Superior temporal gyrus (tissue), 1 donor: ENCODE measurements around the gene EPM2A.
"Not testable (repeated sequence)": the region's sequence is repeated elsewhere in the genome, so short reads cannot be mapped to it uniquely, and the experiment has no call there.

Source experiments
- DNase-seq: peaks from one replicate; pipeline ENCODE4 v3.0.0-alpha.2; 2016; ENCODE audit errors: extremely low spot score

The EPM2A gene

DNA sequence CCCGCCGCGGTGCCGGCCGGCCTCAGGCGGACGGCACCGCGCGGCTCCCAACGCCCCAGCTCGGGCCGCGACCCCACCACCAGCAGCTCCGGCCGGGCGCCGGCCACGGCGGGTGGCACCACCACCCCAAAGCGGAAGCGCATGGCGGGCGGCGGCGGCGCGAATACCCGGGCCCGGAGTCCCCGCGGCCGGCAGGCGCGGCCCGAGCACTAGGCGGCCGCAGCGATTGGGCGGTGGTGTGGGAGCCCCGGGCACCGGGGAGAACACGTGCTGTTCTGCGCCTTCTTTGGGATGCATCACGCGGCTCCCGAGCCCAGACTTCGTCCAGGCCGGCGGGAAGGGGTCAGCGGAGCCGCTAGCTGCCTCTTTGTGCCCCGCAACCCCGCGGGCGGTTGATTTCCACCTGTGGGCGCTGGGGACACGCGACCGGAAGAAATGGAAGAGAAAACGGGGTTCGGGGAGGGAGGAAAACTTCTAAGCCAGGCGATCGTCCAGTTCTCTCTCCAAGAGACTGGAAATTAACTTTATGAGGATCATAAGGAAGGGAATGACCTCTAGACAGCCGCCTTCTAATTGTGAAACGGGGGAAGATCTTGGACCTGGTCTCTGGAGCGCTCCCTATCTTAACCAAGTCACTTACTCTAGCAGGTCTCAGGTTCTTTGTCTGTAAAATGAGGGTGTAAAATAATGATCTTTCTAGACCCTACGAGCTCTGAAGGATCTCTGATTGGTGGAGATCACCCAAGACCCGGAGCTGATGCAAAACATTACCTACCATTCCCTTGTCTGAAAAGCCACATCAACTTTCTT, at the start of gene EPM2A:
Gene EPM2A (minus strand): TSS at position 165 of the 810 bp plus-strand sequence. CDS start 22 bp downstream, at position 143.
- DNase-seq: peak; percentile 70

DNA sequence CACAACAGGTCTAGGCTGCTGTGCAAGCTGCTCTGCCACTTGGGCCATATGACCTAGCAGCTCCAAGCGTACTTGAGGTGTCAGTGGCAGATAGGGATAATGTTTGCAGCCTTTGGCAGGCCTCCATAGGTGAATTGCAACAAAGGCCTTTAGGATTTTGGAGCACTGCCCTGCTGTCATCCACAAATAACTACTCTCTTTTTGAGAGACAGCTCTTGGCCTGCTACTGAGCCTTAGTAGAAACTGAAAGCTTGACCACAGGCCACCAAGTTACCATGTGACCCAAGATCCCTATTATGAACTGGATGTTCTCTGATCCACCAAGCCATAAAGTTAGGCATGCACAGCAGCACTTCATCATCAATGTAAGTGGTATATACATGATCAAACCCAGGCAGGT, 49.4 kb upstream of the EPM2A start:
- DNase-seq: no peak

DNA sequence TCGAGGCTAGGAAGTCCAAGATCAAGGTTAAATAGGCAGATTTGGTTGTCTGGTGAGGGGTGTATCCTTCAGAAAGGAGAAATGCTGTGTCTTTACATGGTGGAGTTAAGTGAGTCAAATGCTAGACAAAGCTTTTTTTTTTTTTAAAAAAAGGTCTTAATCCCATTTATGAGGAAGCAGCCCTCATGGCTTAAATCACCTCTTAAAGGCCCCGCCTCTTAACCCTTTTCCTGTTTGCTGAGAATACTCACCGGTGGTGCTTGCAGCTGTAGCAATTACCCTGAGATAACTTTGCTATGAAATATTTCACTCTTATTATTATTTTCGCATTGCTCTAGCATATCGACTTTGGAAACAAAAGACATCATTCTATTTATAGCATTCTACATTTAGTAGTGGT, 48.5 kb upstream of the EPM2A start:
- no peak for DNase-seq

DNA sequence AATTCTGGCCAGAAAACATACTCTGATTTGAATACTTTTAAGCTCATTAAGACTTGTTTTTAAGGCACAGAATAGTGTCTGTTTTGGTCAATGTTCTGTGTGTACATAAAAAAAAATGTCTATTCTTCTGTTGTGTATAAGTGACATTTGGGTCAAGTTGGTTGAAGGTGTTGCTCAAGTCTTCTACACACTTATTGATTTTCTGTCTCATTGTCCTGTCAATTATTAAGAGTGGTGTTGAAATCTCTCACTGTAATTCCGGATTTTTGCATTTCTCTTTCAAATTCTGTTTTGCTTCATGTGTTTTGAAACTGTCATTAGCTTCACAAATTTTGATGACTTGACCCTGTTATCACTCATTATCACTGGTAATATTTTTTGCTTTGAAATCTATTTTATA, 37.5 kb upstream of the EPM2A start:
- DNase-seq: no peak

DNA sequence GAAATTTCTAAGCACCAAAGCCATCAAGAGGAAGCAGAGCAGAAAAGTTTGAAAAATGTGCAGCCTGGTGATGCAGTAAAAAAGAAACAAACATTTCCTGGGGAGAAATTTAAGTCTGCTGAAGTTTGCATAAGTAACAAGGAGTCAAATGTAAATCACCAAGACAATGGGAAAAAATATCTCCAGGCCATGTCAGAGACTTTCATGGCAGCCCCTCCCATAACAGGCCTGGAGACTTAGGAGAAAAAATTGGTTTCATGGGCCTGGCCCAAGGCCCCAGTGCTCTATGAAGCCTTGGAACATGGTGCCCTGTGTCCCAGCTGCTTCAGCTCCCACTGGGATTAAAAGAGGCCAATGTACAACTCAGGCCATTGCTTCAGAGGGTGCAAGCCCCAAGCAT, 30.1 kb upstream of the EPM2A start:
- no peak for DNase-seq

DNA sequence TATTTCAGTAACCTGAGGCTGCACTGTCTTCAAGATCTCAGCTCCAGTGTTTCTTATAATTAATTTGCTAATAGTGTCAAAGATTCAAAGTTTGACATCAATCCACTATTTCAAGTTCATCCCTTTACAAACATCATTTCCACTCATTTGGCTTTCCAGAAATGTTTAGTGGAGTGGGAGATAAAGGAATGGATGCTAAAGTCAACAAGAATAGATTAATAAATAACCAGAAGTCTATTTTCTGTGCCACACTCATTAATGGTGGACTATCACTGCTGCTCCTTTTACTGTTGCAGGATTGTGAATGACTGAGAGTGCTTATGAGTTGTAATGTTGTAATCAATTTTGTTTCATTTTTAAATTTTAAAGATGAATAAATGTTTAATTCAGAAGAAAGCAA, 28.4 kb upstream of the EPM2A start:
- no peak for DNase-seq

DNA sequence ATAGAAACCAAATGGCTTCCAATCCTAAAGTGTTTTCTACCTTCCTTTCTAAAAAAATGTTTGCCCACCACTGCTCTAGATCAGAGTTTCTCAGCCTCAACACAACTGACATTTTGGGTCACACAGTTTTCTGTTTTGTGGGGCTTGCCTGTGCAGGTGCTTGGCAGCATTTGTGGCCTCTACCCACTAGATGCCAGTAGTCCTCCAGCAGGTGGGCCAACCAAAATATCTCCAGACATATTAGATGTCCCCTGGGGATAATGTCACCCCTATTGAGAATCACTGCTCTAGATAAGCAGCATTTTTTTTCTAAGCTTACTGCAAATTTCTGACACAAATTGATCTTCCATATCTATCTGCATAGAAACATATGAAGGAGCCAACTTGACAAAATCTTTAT, 26.3 kb upstream of the EPM2A start:
- no peak for DNase-seq

DNA sequence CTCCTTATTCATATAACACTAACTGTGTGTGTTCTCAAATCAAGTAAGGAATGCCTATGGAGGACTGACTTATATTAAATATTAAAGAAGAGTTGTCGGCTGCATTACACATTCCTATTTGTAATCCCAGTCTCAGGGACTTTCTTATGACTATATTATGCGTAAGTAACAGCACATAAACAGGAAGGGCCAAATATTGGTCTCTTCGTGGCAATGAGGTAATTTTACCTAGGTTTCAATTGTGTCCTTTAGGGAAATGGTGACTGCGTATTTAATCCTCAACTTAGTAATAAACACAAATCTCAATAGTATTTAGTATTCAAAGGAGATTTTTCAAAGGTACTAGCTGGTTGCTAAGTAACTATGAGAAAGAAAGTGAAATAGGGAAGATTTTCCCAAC, 22.8 kb upstream of the EPM2A start:
- no peak for DNase-seq

DNA sequence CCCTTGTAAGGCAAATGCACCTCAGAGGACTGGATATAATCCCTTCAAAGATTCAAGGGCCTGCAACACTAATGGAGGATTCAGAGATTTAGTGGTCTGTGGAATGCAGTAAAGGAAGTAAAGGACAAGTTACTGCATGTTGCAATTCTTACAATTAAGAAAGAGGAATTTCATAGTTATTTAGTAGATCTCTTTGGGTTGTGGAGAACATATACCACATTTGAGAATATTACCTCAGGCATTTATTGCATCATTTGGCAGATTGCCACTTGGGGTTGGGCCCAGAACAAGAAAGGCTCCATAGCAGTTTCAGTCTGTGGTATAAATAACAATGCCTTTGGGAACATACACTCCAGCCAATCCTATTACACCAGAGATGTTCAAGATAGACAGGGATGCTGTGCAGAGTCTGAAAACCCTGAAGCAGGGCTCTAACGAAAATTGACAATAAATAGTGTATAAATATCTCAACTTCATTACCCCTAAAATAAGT, 20.9 kb upstream of the EPM2A start:
- no peak for DNase-seq

DNA sequence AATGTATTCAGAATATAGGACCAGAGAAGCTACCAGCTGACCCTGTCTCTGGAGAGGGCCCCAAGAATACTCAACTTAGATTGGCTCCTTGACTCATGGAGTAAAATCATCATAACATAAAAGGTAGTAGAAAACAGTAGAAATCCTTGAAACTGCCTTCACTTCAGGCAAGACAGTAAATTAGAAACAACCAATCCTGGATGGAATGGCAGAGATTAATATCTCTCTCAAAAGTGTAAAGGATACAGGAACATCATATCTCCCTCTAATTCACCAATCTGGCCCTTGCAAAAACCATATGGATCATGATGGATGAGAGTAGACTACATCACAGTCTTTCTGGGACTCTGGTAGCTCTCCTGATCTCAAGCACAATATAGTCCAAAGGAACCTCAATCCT, 20.4 kb upstream of the EPM2A start:
- DNase-seq: no peak

DNA sequence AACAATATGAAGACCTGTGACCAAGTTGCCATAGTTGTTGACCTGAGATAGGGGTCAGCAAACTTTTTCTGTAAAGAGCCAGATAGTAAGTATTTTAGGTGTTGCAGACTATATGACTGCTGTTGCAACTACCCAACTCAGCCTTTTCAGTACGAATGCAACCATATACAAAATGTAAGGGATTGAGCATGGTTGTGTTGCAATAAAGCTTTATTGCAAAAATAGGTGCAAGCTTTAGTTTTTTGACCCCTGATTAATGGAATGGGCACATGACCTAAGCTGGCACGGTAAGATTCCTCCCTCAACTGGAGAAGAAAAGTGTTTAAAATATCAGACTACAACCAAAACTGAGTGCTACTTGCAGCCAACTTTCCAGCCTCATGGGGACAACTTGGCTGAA, 17.3 kb upstream of the EPM2A start:
- no peak for DNase-seq

DNA sequence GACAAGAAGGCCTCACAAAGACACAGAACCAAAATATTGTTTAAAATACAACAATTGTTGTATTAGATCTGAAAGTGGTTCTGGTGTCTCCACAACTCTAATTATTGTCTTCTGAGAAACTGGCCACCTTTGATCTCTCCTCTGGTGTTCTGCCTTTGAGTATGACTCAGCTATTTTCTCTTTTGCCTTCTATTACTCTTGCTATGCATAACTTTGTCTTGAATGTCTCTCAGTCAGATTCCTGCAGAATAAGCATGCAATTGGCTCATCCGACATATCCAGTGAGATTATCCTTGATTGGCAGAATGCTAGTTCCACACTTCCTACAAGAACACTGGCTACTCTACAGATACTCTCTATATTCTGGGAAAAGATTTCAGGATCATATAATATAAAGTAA, 14.3 kb upstream of the EPM2A start:
- DNase-seq: no peak

DNA sequence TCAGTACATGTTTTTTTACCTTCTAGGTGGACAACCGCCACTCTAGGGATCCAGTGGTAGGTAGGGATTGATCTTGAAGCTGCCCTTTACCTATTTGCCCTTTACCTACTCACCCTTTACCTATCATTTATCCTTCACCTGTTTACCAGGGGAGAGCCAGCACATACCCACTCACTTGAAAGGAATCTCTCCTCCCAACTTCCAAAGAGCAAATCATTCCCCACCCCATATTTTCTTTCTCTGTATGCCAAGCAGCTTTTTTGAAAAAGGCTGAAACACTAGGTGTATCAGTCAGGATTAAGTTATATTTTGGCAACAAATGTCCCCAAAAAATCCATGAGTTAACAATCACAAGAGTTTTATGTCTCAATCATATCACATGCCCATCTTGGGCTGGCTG, 10.5 kb upstream of the EPM2A start:
- DNase-seq: no peak

DNA sequence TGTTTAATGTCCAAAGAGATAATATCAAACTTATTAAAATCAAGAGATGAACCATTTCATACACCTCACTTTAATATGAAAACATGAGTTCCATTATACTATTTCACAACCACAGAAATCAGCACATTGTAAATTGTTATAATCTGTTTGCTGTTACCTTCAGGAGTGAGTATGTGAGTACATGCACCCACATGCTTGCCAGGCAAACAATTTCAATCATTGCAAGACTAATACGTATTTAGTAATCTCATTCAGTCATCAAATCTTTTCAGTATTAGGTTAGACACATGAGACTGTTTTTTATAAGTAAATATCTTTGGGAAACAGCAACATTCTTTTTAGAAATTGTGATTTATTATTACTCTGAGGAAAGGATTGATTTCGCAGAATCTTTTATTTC, 9.3 kb upstream of the EPM2A start:
- no peak for DNase-seq

DNA sequence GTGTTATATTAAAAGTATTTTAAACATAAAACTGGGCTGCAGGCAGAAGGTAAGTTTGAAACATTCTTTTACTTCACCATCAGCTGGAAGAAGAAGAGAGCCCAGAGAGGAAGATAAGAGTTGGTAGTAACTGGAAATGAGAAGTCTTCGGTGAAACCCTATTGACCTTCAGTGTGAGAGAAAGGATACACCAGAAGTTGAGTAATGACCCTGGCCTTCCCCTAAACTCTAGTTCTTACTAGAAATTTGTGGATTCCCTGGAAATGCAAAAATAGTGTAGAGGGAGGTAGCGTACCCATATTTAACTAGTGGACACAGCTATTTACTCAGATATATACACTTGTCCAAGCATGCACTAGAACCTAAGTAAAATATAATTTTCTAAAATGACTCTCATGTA, 8.0 kb upstream of the EPM2A start:
- DNase-seq: no peak

DNA sequence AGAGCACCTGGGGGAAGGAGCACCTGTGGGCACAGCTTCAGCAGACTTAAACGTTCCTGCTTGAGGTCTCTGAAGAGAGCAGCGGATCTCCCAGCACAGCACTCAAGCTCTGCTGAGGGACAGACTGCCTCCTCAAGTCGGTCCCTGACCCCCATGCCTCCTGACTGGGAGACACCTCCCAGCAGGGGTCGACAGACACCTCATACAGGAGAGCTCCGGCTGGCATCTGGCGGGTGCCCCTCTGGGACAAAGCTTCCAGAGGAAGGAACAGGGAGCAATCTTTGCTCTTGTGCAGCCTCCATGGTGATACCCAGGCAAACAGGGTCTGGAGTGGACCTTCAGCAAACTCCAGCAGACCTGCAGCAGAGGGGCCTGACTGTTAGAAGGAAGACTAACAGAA, 7.2 kb upstream of the EPM2A start:
- not testable (repeated sequence) for DNase-seq

DNA sequence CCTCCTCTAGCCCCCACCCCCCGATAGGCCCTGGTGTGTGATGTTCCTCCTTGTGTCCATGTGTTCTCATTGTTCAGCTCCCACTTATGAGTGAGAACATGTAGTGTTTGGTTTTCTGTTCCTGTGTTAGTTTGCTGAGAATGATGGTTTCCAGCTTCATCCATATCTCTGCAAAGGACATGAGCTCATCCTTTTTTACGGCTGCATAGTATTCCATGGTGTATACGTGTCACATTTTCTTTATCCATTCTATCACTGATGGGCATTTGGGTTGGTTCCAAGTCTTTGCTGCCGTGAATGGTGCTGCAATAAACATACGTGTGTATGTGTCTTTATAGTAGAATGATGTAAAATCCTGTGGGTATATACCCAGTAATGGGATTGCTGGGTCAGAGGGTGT, 4.4 kb upstream of the EPM2A start:
- not testable (repeated sequence) for DNase-seq

DNA sequence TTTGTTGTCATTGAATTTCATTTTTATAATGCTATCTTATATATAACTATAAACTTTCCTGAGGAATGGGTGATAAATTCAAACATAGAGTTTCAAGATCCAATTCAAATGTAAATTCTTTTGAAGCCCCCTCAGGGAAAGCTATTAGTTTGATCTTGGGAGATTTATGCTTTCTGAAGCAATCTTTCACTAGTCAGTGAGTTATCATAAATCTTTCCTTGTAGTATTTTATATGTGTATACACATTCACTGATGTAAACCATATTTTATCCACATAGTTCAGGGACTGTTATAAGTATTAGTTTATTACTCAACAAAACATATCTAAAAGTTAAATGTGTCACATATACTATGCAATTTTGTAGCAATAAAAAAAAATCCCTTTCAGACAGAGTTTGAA, 2.9 kb upstream of the EPM2A start:
- DNase-seq: no peak

DNA sequence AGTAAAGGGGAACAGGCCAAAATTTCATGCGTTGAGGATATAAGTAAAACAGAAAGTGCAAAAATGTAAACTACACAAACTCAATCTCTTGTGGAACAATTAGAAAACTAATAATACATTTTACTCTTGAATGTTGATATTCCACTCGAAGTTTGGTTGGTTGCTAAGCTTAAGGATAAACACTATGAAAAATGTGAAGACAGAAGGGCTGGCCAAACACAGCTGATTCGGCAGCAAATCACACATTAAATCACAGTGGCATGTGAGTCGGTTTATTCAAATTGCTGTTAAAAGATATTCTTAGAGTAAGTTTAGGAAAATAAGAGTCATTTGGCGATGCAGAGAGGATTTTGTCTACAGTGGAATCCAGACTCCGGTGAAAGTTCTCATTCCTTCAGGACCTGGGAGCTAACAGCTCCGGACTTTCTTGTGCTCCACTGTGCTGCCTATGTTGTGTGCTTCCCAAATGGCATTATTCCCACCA, 1.4 kb upstream of the EPM2A start:
- DNase-seq: peak; percentile 34

DNA sequence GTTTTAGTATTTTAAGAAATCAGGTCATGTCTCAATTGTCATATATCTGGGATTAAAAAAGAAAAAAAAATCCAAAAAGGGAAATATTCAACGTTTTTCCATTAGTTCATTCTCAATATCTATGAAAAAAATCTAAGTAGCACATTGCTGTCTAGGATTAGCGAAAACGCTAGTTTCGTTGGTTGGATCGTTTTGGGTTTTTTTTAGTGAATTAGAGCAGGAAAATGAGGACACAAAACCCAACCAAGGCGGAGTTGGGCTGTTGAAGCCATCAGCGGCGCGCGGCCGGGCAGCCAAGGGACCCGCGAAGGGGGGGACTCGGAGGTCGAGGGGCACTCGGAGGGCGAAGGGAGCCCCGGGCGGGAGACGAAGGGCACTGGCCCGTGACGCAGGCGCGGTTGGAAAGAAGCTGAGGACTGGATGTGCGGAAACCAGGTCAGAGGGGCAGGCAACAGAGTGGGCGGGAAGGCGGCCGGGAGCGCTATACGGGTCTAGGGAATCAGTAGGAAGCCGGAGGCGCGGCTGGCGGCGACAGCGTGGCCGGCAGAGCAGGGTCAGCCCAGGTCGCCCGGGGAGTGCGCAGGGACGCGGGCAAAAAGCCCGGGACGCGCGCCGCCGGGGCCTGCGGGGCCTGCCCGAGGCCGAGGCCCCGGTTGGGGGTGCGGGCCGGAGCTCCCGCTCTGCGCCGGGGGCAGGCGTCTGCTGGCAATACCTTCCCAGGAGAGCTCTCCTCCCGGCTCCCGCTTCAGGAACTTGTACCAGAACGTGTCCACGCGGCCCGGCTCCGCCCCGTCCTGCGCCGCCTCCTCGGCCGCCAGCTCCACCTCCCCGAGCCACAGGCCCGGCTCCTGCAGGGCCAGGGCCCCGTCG, 599 bp downstream of the EPM2A start:
- DNase-seq: peak; percentile 83

DNA sequence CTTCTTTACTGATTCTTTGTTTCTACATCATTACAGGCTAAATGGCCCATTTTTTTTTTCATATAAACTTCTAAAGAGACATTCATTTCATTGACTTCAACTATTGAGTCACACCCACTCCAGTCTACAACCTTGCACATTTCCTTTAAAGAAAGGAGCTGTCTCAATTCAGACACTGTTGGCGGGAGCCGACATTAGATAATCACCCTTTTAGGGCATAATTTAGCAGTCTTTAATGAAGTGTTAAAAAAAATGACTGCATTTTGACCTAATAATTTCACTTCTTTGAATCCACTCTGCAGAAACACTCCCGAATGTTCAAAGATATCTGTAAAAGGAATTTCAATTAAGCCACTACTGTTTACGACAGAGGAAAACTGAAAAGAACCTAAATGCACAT, 1.5 kb downstream of the EPM2A start:
- DNase-seq: peak; percentile 37

DNA sequence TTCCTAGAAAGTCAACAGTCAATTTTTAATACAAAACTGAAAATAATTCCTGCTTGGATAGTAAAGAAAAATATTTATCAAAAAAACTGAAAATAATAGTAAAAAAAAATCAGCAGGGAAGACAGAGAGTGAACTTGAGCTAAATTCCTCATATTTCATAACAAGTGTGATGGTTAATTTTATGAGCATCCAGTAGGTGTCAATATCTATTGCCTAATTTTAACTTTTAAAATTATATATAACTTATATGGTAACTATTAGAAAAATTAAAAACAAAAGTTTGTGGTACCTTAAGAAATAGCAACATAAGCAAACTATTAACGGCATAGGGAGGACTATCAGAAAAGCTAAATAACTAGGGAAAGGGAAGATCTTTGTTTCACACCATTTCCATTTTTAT, 2.1 kb downstream of the EPM2A start:
- DNase-seq: no peak

DNA sequence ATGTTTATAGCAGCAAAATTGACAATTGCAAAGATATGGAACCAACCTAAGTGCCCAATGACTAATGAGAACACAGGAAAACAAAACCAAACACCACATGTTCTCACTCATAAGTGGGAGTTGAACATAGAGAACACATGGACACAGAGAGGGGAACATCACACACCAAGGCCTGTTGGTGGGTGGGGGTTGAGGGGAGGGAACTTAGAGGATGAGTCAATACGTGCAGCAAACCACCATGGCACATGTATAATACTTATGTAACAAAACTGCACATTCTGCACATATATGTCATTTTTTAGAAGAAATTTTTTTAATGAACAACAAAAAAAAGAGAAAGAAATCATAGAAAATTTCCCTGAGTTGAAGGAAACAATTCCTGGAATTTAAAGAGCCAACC, 3.9 kb downstream of the EPM2A start:
- no peak for DNase-seq
